Non-pigmented ciliary epithelial cell (primary cell): ENCODE results near the gene GTF2F2.
"Not testable (repeated sequence)": the region's sequence is repeated elsewhere in the genome, so short reads cannot be mapped to it uniquely, and the experiment has no call there.

Experiments
- DNase-seq: peaks from one replicate; pipeline ENCODE4 v3.0.0-alpha.2; 2010; ENCODE audit warnings: low read depth

GTF2F2 gene

DNA sequence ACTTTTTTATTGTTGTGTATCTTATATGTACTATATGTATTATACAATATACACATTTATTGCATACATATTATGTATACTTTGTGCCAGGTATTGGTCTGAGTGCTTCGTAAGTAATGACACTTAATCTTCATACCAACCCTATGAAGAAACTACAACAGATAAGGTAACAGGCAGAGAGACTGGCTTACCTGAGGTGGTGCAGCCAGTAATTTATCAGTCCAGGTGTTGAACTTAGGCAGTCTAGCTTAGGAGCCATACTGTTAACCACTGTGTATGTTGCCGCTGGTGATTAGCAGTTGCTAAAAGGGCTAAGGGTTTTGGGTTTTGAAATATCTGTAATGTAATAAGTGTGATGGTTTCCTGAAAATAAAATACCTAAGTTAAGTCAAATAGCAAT is 134.1 kb downstream of the GTF2F2 start:
- no peak for DNase-seq

DNA sequence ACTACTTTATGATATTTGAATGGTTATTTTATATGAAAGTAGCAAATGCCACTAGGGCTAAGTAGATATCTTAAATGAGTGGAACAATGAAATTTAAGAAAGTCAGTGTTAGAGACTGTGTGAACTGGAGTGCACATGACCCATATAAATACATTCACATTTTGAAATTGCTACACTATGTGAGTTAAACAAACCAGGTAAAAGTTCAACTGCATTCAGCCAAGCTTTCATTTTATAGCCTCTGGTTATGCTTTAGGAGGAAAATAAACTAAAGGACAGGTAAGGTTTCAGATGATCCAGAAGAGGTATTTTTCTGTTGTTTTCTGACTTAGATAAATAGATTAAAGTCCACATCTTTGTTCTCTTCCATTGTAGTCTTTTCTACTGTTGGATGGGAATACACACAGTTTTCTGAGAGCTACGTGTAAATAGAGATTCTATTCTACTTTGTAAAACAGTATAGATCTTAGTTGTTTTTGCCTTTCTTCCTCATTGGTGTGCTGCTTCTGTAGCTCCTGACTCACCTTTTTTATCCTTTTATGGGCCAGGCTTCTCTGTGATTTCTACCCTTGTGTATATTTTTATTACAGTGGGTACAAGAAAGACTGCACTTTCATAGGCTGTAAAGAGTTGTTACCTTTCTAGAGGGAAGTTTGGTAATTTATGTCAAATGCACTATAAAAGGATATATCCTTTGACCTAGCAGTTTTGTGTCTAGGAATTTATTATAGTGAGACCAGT is 135.1 kb downstream of the GTF2F2 start:
- no peak for DNase-seq

DNA sequence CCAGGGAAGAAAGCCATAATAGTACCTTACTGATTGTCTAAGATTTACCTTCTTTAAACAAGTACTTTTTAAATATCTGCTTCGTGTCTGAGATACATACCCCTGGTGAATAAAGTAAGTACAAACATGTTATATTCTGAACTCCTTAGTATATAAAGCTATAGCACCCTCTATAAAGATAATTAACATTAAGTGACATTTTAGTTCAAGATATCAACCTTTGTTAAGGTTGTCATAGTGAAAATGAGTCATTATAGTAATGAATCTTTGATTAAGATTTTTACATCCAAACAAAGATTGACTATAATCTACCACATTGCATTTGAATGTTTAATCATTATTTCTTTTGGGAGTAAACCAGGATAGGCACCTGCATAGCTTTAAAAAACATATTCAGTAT is 135.9 kb downstream of the GTF2F2 start:
- no peak for DNase-seq

DNA sequence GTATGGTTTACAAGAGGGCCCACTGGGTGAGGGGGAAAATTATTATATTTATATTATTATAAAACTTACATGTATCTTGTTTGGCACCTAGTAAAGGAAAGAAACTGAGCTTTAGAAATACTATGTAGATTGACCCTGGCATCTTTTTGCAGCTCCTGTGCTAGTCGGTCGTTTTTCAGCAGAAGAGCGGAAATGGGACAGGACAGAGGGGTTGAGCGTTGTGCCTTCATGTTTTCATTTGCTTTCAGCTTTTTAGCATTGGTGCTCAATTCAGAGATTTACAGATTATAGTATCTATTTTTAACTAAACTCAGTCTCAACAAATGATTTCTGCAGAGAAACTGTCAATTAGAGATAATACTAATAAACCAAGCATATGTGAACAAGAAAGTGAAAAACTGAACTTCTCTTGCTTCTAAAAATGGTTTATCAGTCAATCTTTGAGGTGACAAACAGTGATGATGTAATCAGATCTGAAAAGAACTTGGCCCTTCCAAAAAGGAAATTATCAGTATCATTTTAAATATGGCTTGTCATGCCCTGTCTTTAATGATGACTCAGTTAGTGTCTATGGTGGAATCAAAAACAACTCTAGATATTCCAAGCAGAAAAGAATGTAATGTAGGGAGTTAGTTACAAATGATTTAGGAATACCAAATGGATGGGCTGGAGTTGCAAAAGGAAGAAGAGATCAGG is 137.5 kb downstream of the GTF2F2 start:
- DNase-seq: no peak

DNA sequence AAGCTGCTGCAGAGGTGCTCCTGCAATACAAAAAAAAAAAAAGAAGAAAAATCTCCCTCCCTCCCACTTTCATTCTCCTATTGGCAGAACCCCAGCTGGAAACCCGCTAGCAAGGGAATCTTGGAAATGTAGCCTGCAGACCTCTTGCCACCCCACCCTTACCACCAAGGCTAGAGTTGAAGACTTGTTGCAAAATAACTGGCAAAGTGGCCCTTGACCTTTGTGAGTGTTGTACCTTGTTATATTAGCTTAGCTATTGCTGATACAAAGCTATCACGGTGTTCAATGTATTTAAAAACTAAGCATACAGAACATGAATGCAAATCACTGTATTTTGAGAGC is 138.0 kb downstream of the GTF2F2 start:
- DNase-seq: no peak

DNA sequence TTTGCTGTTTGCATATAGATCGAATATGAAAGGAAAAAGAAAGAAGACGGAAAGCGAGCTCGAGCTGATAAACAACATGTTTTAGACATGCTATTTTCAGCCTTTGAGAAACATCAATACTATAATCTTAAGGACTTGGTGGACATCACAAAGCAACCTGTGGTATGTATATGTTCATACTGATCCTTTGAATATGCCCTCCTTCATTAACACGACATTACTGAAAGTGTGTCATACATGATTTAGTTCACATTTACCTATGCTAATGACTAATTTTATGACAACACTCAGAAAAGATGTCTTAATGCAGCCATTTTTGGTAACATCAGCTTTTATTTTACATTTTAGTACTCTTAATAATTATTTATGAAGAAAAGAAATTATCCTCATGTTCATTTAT is 146.9 kb downstream of the GTF2F2 start:
- no peak for DNase-seq

DNA sequence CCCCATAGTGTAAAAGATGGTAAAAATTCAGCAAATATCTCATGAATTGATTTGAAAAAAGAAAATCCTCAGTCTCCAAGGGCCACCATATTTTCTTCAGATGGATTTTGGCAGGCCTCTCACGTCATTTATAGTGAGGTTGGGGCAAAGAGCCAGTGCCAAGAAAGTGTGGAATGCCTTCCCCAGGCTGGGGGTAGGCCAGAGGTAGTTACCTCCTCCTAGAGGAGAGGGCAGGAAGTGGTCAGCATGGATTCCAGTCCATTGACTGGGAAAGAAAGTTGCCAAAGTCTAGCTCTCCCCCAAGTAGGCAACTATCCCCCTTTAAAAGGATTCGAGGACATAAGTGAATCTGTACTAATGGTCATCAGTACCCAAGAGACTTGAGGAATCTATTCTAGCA is 148.9 kb downstream of the GTF2F2 start:
- DNase-seq: no peak

DNA sequence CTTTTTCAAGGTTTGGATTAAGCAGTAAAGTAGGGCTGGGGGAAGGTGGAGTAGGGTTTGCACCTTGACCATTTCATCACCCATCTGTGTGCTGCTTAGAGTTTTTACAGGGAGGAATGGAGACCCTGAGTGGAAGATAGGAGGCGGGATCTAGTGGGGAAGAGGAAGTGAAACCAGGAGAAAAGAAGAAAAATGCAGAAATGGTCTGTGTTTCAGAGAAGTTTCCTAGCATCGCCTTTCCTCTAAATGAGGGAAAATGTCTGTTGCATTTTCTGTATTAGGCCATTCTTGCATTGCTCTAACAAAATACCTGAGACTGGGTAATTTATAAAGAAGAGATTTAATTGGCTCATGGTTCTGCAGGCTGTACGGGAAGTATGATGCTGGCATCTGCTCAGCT is 156.6 kb downstream of the GTF2F2 start:
- DNase-seq: no peak

DNA sequence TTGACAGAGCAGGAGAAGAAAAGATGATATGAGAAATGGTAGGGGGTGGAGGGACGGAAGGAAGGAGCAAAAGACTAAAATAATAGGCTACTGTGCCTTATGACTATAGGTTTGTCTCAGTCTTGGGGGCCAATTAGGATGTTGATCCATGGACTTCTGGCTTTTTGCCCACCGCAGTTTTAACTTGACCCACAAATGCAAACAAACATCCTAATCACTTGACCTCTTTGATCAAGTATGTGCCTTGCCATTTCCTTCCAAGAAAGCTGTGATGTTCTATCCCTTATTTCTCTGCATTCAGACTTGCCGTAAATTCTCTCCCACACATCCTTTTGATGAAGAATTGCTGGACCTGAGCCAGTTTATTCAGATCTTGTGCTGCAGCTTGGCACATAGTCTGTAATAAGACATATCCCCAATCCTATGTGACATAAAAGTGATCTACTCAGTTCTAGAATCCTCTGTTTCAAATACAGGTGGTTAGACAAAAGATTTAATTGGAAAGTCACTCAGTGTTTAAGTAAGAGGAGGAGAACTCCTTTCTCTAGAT is 157.9 kb downstream of the GTF2F2 start:
- no peak for DNase-seq

DNA sequence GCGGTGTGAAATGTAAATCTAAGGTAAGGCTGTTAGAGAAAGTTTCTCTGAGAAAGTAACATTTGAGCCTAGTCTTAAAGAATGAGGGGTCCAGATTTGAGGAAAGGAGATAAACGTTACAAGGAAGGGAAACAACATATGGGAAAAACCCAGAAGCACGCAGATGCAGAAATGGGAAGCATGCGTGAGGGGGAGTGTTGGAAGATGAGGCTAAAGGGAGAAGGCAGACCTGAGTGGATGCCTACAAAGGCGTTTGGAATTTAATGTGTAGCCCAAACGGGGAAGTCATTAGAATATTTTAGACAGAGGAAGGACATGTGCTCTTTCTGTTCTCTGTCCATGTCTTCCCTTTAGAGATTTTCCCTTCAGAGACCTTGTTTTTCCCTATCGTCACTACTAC is 159.7 kb downstream of the GTF2F2 start:
- no peak for DNase-seq

DNA sequence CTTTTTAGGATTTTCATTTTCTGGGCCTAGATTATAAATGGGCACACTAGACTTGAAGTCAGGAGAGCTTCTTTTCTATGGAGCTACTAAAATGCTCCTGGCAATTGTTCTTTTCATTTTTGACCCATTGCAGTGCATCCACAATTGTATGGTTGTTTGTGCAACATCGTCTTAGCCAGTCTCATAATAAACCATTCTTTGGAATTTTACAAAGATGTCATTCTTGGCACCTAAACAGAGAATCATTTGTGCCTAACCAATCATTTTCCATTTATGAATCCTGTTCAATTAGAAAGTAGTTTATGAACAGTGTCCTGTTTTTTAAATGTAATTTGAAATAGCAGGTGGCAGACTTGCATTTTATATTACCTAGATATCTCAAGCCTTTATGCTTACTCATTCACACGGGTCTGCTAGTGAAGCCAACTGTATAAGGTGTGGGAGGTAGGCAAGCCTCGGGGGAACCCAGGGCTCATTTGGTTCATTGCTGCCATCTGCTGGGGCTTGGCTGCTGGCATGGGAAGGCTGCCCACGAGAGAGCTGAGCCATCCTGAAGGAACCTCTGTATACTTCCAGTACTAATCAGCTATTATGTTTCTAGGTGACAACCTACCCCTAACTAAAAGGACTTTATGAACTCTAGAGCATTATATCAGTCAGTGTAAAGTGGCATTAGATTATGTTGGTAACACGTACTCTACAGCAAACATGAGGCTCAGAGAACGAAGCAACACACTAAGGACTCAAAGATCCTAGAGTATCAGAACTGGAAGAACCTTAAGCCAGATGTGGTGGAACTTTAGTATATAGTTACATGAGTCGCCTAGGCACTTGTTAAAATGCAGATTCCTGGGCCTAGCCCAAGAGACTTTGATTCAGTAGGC is 160.7 kb downstream of the GTF2F2 start:
- DNase-seq: peak; percentile 57

DNA sequence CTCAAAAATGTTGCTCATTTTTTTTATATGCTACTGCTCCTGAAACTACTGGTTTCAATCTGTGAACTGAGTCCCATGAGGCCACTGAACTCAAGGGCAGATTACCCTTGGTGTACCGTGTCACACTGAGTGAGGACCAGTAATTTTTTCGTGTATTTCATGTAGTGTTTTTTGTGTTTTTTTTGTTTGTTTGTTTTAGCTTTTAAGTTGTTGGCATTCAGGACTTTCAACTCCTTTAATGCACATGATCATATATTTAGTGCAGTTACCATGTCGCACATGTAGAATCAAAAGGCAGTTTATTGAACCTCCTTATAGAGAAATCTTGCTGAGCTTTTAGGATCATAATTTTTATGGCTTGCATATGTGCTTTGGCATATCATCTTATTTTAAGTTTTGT is 162.7 kb downstream of the GTF2F2 start:
- no peak for DNase-seq

DNA sequence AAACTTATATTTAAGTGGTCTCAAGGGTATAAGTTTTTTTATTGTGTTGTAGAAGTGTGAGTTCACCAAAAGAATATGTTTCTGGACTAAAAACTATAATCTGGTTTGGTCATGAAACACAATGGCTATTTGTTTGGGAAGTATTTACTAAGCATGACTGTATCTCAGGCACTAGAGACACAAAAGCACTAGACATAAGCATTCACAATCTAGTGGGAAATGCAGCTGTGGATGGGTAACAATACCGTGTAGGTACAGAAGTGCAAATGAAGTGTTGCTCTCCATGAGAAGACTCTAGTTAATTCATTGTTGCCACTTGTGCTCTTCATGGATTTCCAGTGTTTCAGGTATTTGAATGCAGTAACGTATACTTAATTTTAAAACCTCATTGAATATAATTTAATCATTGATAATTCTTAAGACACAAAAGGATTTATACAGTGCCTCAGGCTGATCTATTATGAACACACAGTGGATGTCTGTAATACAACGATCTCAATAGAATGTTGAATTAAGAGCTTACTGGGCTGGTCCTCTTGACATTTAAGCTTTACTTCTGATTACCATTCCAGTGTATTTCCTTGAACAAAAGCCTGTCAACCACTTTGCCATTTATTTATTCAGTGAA is 169.7 kb downstream of the GTF2F2 start:
- no peak for DNase-seq

DNA sequence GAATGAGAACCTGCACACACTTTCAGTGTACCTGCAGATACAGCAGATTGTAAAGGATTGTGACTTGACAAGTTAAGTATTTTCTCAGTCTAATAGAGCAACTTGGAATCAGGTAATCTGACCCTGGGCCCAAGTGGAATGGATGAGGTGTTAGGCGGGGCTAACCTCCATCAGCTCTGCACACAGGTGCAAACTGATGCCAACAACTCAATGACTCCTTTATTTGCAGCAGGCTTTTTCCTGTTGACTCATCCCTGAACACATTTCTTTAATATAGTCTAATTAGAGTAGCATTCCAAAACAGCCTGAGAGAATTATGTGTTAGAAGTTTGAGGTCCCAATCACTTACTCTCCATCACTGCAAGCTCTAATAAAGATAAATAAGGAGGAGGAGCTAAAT is 171.9 kb downstream of the GTF2F2 start:
- no peak for DNase-seq

DNA sequence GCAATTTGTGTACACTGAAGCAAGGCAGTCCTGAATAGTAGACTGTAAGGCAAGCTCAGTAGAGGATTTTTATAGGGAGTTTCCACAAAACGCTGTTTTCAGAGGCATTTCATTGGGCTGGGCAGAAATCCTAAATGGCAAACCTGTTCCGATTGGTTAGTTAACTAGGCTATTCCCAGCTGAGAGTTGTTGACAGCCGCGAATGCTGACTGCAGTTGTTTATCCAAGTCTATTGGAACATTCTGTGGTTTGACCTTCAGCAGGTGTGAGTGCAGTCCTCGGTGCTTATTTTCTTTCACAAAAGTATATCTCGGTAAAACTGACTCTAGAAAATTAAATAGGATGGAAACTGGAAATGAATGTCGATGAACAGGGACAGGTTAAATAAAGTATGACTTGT is 175.2 kb downstream of the GTF2F2 start:
- DNase-seq: peak; percentile 18

DNA sequence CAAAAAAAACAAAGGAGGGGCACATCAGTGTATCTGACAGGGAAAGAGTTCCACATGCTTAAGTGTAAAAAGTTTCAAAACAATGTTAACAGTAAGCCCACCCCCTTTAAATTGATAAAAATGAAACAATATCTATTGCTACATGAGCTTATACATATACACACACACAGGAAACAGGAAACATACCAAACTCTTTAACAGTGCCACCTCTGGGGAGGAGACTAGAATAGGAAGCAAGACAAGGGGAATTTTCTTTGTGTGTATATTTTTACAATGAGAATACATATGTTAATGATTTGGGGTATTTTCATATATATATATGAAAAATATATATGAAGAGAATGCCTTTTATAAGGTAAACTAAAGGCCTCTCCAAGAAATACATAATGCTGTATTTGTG is 175.9 kb downstream of the GTF2F2 start:
- no peak for DNase-seq

DNA sequence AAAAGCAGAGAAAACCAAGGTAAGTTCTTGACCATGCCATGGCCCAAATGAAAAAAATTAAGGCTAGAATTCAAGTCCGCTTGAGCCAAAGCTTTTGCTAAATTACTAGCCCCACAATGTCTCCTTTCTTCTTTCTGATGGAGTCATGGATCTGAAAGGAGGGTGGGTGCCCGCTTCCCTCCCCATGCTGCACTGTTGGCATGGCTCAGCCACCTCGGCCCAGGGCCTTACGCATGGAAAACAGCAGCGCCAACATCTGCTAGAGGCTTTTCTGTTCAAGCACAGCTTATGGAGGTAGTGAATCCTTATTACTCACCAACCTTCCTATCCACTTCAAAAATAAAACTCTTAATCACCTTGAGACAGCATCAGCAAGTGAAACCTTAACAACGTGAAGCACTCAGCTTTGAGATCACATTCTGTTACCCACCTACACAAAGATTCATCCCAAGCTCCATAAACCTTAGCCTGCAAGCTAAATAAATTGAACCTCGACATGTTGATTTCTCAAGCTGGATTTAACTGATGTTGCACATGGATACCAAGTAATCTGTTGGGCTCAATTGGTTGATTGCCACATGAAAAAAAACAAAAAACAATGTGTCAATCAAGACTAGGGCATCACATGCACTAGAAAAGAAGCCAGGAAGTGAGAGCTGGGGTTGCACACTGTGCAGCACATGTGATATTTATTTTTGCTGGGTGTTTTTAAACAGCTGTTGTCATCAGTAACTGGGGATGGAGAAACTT is 177.3 kb downstream of the GTF2F2 start:
- DNase-seq: no peak

DNA sequence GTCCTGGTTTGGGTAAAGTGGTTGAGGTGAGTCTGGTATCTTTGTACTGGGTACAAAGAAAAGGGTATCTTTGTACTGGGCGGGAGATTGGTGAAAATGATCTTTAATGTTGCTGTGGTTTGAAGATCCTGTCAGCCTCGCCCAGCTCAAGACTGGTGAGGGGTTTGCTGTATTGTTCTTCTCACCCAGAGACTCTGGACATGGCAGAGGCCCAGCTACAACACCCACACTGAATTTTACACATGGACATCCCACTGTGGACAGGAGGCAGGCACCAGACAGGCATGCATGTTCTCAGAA is 177.8 kb downstream of the GTF2F2 start:
- DNase-seq: no peak

DNA sequence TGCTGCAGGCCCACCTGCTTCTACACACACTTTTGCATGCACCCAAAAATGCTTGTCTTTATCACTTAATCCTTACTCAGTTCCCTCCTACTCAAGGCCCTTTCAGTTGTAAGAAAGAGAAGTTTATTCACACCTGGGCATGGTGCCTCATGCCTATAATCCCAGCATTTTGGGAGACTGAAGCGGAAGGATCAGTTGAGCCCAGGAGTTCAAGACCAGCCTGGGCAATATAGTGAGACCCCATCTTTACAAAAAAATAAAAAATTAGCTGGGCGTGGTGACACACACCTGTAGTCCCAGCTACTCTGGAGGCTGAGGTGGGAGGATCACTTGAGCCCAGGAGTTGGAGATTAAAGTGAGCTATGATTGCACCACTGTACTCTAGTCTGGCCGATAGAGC is 178.2 kb downstream of the GTF2F2 start:
- not testable (repeated sequence) for DNase-seq

DNA sequence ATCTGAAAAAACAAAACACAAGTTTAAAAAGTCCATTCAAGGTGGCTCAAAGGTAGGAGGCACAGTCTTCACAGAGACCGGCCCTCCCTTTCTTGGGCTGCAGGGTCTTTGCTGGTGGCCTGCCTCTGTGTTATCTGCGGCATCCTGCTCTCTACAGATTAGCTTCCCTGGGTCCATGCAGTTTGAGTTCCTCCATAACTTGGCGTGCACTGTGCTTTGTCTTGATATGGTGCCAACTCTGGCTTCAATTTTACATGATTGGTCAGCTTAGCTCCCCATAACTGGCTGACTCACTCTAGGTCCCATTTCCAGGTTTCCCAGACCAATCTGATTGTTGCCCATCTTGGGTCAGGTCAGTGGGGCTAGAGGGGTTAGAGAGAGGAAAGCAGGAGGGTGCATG is 178.9 kb downstream of the GTF2F2 start:
- no peak for DNase-seq

DNA sequence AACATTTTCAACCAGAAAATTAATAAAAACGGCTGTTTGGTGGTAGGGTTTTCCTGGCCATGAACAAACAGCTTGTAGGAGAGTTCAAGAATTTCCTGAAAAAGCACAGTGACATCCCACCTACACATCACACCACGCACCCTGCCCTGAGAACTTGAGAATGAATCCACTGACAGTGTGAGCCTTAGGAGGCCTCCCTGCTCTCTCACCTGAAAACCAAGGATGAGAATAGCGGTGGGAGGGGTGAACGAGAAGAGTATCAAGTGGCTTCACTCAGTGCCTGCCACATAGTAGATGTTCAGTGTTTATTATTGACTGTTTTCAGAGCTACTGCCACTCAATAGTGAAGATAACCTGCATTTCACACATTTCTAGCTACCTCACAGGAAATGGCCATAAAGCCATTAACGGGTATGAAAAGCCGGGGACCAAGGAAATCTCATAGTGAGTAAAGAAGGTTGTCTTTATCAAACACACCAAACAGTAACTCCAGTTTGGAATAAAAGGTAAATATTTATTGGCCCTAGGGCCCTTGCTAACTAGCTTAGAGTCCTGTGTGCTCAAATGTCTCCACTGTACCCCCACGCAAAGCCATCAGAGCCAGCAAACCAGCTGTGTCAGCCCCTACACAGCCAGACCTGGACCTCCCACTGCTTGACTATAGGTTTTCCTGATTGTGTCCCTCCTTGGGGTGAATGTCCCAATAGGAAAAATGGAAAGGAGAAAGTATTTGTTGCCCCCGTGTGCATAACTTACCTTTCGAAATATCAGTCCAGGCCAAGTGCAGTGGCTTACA is 180.1 kb downstream of the GTF2F2 start:
- DNase-seq: no peak
